Esophagus muscularis mucosa (tissue), 2 donors: ENCODE results near the gene LILRB2.
"Not testable (repeated sequence)": the region's sequence is repeated elsewhere in the genome, so short reads cannot be mapped to it uniquely, and the experiment has no call there.

Experiments used
- POLR2A ChIP-seq: fragments of 450-650 bp; IDR thresholded peaks from one replicate; pipeline ENCODE4 v1.6.1; 2017; ENCODE audit warnings: antibody characterized with exemption, moderate library complexity, mild to moderate bottlenecking, low read depth
- POLR2AphosphoS5 ChIP-seq, 2 donors: sonication (generic); formaldehyde crosslinking; IDR thresholded peaks; one replicate each; pipeline ENCODE4 v1.6.1; 2017; ENCODE audit warnings: antibody characterized with exemption in 2 of 2

DNA sequence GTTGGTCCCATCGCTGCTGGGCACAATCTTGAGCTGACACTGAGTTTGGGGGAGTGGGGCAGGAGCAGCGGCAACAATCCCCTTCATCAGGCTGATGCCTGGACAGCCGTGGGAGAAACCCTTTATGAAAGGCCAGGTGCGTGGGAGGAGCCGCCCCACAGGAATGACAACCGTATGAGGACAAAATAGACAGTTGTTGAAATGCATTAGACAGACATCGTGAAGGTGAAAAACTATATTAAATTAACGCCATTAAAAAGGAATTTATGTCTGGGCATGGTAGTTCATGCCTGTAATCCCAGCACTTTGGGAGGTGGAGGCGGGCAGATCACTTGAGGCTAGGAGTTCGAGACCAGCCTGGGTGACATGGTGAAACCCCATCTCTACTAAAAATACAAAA lies 56.3 kb downstream of the LILRB2 start:
- TF ChIP-seq POLR2A; POLR2AphosphoS5 (IDR thresholded peaks at IDR 0.05): not testable (repeated sequence)
